K562 (cell line): ENCODE measurements around the gene MAPKAPK2. TPM values are rescaled to one million over a fixed set of nuclear protein-coding genes. Genes with fewer than 3 reads are reported as not detected.

Experiments used
- AFF1 ChIP-seq, 2 experiments: fragments of 450-650 bp; IDR thresholded peaks; 2 replicates each; pipeline ENCODE4 v1.6.1; 2018; ENCODE audit warnings: mild to moderate bottlenecking in 2 of 2, low read depth in 1 of 2; ENCODE audit not compliant: partially characterized antibody in 2 of 2
- CHD7 ChIP-seq: fragments of 200-600 bp; sonication (generic); IDR thresholded peaks from one replicate; pipeline ENCODE4 v1.6.1; 2012; ENCODE audit warnings: mild to moderate bottlenecking, low read depth, low read length, inconsistent platforms
- GMEB1 ChIP-seq: fragments of 250-450 bp; sonication (Bioruptor Pico); IDR thresholded peaks from 2 replicates; pipeline ENCODE4 v1.4.0; 2020; ENCODE audit warnings: mild to moderate bottlenecking
- KDM2B ChIP-seq: fragments of 250-450 bp; sonication (Bioruptor Pico); IDR thresholded peaks from 2 replicates; pipeline ENCODE4 v1.8.0; 2021; ENCODE audit warnings: mild to moderate bottlenecking, moderate library complexity
- KDM4B ChIP-seq, 2 experiments: fragments of 450-650 bp in 1 of 2; sonication (generic) in 1 of 2; IDR thresholded peaks; 2 replicates each; pipeline ENCODE4 v1.6.1; 2016 to 2017; ENCODE audit warnings: borderline replicate concordance in 2 of 2, antibody characterized with exemption in 1 of 2, low read depth in 1 of 2, mild to moderate bottlenecking in 1 of 2
- PHF8 ChIP-seq: fragments of 200-600 bp; sonication (generic); IDR thresholded peaks from 2 replicates; pipeline ENCODE4 v1.6.1; 2012; ENCODE audit warnings: mixed run types, mild to moderate bottlenecking, inconsistent platforms, low read length, moderate library complexity, borderline replicate concordance
- POU5F1 ChIP-seq: fragments of 150-350 bp; IDR thresholded peaks from 2 replicates; pipeline ENCODE4 v1.6.1; 2014; ENCODE audit warnings: borderline replicate concordance, low read length, low read depth, mild to moderate bottlenecking; ENCODE audit not compliant: partially characterized antibody
- RBM17 ChIP-seq: fragments of 200-400 bp; formaldehyde crosslinking; IDR thresholded peaks from 2 replicates; pipeline ENCODE4 v1.6.1; 2017; ENCODE audit warnings: low read depth, mild to moderate bottlenecking, low read length, borderline replicate concordance
- TBP ChIP-seq: optimal IDR thresholded peaks from 2 replicates; pipeline ENCODE3; 2011; ENCODE audit warnings: low read depth, low read length, improper control_type of control experiment
- ZBED1 ChIP-seq: IDR thresholded peaks from 2 replicates; pipeline ENCODE4 v1.6.1; 2014
- polyA plus RNA-seq, 8 experiments: library from polyadenylated mRNA; depleted of rRNA in 4 of 8; stranded (reverse) in 5 of 8; unstranded in 3 of 8; fragments of >200 nt; fragmentation: Nextera tagmentation in 2 of 8; fragmentation: Illumina TruSeq in 1 of 8; extraction: Ambion mirVana in 2 of 8; extraction: Trizol in 1 of 8; gene quantifications; 2 replicates each; pipeline versions ENCODE4 v1.2.1 to v1.2.3, GENCODE V29; 2011 to 2014; ENCODE audit warnings: inconsistent platforms in 1 of 8, missing spikeins in 1 of 8
- total RNA-seq, 7 experiments: library from RNA; depleted of rRNA in 6 of 7; stranded (reverse); fragments of >200 nt in 6 of 7; fragmentation: Illumina TruSeq in 2 of 7; extraction: Trizol in 2 of 7; gene quantifications; 2 replicates each; pipeline versions ENCODE4 v1.2.1 to v1.2.3, GENCODE V29; 2011 to 2021; ENCODE audit warnings: low replicate concordance in 1 of 7

The MAPKAPK2 gene
- total and polyA plus RNA-seq, 9 of the 15 experiments (the other 6 are each of a cell fraction or from before 2014, with no cell fraction given) = 0.63 to 94.2 (median 52.1) TPM

GRCh38 chr1:206685334-206685768 lies 646 bp downstream of the MAPKAPK2 start (continued):
- no peak for TF ChIP-seq POU5F1
- no peak for TF ChIP-seq RBM17
- TF ChIP-seq GMEB1 (CRISPR knock-in tag) = no peak
- TF ChIP-seq KDM4B (IDR thresholded peaks at IDR 0.05; ENCODE audit: borderline replicate concordance in 2 of 2, low read depth in 1 of 2) = no peak
- peak; percentile 31; the same call in 1 of the 2 replicates for TF ChIP-seq PHF8
- TF ChIP-seq KDM2B = no peak
- no peak for TF ChIP-seq ZBED1
- TF ChIP-seq AFF1 (IDR thresholded peaks at IDR 0.05; ENCODE audit: low read depth in 1 of 2, partially characterized antibody in 2 of 2) = no peak
- TF ChIP-seq CHD7 = no peak
- TF ChIP-seq TBP = no peak
